ENCODE data around the gene ERLEC1.
"Not testable (repeated sequence)": the region's sequence is repeated elsewhere in the genome, so short reads cannot be mapped to it uniquely, and the experiment has no call there.

ERLEC1 gene

DNA sequence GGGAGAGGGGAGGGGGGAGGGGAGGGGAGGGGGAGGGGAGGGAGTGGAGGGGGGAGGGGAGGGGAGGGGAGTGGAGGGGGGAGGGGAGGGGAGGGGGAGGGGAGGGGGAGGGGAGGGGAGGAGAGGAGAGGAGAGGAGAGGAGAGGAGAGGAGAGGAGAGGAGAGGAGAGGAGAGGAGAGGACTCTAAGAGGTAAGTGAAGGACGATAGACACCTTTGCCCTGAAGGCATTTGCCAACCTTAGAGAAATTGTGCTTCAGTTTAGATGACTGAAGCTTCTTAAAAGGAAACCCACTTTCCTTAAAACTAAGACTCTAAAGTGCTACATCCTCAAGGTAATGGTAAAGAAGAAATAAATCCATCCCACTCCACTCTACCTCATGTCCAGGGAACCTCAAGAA is 53.7 kb downstream of the ERLEC1 start:
- no peak for DNase-seq (ENCODE audit: low read depth)

DNA sequence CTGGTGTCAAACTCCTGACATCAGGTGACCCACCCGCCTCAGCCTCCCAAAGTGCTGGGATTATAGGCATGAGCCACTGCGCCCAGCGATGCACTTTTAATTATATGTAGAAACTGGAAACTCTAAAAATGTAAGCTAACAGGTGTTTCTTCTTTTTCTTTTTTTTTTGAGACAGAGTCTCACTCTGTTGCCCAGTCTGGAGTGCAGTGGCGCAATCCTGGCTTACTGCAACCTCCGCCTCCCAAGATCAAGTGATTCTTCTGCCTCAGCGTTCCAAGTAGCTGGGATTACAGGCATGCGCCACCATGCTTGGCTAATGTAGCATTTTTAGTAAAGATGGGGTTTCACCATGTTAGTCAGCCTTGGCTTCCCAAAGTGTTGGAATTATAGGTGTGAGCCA is 54.8 kb downstream of the ERLEC1 start:
- DNase-seq (ENCODE audit: low read depth) = not testable (repeated sequence)

DNA sequence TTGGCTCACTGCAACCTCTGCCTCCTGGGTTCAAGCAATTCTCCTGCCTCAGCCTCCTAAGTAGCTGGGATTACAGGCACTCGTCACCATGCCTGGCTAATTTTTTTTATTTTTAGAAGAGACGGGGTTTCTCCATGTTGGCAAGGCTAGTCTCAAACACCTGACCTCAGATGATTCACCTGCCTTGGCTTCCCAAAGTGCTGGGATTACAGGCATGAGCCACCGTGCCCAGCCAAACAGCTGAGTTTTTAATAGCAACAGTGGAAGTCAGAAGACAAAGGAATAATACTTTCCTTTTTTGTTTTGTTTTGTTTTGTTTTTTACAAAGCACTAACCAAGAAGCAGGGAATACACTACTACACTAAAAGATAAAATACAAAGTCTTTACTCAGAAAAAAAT is 56.0 kb downstream of the ERLEC1 start:
- DNase-seq (ENCODE audit: low read depth) = no peak

DNA sequence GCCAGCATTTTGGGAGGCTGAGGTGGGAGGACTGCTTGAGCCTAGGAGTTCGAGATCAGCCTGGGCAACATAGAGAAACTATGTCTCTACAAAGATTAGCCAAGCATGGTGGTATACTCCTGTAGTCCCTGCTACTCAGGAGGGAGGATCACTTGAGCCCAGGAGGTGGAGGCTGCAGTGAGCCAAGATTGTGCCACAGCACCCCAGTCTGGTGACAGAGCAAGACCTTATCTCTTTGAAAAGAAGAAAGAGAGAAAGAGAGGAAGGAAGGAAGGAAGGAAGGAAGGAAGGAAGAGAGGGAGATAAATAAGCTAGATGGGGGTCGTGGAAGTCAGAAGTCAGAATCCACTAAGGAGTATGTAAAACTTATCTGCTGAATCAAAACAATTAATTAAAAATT is 56.8 kb downstream of the ERLEC1 start:
- no peak for DNase-seq (ENCODE audit: low read depth)

DNA sequence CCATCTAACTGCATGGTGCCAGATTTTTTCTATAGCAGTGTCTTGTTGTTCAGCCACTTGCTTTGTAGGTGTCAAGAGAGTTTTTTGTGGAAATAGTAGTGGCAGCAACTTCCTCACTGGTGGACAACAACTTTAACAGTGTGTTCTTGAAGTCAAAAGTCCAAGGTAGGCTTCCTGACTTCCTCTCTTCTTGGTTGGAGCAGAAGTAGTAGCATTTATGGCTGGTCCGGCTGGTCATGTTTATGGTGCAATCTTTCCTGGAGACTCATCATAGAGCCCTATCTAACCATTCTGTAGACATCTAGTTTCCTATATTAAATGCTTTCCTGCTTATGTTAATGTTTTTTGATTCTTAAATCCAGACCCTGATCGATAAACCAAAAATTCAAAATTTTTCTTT is 61.2 kb downstream of the ERLEC1 start:
- no peak for DNase-seq (ENCODE audit: low read depth)

DNA sequence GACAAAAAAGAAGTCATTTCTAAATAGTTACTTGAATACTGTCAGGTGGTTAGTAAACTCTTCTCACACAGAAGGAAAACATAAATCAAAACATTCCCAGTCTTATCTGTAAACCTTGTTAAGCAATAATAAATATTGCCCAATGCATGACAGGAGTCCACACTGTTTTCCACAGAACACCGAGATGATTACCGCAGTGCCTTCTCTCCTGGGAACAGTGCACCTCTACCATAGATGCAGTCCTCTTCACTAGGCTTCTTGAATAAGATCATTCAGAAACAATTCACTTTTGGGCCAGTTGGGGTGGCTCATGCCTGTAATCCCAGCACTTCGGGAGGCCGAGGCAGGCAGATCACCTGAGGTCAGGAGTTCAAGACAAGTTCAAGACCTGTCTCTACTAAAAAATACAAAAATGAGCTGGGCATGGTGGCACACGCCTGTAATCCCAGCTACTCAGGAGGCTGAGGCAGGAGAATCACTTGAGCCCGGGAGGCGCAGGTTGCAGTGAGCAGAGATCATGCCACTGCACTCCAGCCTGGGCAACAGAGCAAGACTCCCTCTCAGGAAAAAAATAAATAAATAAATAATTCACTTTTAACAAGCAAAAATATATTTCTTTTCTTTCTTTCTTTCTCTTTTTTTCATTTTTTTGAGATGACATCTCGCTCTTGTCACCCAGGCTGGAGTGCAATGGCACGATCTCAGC is 64.4 kb downstream of the ERLEC1 start:
- not testable (repeated sequence) for DNase-seq (ENCODE audit: low read depth)

DNA sequence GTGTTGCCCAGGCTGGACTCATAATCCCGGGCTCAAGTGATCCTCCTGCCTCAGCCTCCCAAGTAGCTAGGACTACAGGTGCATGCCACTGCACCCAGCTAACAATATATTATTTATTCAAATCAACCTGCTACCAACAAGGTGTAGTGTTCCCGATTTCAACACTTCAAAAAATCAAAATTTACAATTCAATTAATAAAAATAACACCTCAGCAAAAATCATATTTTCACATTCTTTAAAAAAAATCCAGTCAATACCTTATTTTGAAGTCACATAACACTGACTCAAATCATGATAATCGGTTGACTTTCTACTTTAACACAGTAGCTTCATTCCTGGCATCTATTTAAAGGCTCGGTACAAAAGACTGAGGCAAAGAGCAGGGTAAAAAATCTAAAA is 65.7 kb downstream of the ERLEC1 start:
- DNase-seq (ENCODE audit: low read depth) = no peak

DNA sequence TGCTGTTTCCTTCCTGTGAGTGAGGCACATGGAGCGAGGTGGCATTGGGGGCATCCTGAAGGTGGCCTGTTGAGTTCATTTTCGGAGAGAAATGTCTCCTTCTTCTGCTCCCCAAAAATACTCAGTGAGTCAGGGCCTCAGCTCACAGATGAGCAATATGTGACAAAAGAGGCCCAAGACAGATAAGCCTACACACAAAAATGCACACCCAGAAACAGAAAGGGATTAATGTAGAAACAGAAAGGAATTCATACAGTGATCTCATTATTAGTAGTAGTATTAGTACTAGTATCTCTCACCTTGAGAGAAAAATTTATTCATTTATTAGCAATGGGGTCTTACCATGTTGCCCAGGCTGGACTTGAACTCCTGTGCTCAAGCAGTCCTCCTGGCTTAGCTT is 67.8 kb downstream of the ERLEC1 start:
- DNase-seq (ENCODE audit: low read depth) = no peak

DNA sequence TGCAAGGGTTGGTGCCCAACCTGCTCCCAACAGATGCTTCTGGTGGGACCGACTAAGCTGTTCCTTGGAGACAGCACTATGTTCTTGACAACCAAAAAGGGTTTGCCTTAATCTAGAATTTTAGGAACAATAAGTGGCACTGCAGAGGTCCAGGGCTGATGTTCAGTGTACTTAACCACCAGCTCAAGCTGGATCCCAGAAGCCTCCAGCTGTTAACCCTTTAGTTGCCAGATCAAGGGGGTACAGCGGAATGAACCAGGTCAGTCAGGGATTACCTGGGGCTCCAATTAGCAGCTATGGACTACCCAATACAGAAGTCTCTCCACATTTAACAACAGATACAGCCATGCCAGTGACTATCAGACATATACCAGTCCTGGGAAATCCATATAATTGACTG is 69.4 kb downstream of the ERLEC1 start:
- no peak for DNase-seq (ENCODE audit: low read depth)

DNA sequence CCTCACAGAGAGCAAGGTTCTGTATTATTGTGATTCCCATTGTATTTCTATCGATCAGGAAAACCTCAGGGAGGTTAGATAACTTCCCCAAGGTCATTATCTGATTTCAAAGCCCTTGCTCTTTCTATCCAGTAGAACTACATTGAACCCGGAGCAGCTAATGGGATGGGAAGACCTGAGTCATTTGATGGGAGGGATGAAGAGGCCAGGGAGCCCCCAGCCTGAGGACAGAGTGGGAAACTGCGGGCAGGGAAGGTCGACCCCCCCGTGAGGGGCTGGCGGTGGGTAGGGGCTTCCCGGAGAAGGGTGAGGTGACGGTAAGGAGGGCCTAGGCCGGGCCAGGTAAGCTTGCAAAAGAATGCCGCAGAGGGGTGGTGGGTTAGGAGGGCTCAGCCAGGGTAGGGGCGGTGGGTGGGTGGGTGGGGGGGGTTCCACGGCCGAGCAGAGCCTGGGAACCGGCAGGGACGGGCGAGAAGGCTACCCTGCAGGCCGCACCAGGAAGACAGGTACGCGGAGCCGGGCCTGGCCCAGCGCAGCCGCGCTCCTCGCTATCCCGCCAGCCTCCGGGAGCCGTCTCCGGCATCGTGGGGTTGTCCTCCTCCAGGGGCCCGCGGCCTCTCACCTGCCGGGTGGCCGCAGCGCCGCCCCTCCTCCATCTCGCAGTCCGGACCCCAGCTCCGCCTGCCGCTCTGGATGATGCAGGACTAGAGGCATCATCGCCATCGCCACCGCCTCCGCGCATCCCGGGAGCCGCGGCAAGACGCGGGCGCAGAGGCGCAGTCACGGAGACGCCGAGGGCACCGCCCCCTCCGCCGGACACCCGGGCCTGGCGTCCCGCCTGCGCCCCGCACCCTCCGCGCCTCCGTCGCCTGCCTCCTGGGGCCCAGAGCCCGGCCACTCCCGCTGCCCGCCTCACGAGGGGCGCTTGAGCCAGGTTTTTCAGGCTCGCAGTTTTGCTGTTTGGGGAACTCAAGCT is 72.7 kb downstream of the ERLEC1 start, which contains the start of gene GPR75:
TSS of gene GPR75 (minus strand) at position 762 of the 976 bp plus-strand sequence. CDS start 5,211 bp downstream, outside the sequence.
- DNase-seq (ENCODE audit: low read depth) = no peak

DNA sequence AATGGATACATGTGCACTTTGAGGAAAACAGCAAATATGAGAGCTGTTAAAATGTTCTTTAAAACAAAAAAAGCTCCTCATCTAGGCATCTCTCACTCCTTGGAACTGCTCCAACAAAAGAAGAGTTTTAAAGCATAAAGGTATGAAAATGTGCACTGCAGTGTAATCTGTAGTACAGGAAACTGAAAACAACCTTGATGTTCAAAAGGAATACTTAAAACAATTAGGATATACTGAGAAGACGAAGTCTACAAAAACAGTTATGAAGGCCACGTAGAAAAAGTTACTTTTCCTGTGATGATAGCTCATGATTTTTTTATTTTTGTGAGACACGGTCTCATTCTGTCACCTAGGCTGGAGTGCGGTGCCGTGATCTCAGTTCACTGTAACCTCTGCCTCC is 75.0 kb downstream of the ERLEC1 start:
- DNase-seq (ENCODE audit: low read depth) = no peak

DNA sequence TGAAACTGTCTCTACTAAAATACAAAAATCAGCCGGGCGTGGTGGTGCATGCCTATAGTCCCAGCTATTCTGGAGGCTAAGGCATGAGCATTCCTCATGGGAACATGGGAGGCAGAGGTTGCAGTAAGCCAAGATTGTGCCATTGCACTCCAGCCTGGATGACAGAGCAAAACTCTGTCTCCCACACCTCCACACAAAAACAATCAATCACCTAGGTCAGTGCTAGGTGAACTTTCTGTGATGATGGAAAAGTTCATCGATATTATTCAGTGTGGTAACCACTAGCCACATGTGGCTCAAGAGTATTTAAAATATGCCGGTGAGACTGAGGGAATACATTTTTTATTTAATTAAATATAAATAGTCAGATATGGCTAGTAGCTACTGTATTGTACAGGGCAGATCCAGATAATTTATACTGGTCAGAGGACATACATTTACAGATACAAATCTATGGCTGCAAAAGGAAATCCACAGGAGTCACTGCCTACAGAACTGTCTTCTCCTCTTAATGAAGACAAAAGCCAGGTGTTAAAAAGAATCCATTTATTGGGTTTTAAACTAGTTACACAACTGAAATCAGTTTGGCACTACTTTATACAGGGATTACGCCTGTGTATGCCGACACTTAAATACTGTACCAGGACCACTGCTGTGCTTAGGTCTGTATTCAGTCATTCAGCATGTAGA is 76.8 kb downstream of the ERLEC1 start:
- no peak for DNase-seq (ENCODE audit: low read depth)

DNA sequence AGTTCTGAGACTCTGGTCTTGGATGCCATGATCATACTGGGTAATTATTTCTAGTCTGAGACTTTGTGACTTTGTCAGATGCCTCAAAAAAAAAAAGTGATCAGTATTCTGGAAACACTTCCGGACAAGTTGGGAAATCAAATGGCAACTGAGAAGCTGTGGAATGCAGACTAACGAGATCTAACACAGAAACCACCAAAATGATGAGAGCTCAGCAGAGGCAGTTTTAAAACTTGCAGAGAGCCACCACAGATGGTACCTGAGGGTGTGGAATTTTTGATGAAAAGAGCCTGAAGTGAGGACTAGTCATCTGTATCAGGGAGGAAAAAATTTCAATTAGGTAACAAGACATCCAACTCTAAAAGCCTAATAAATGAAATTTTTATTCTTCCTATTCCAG is 78.4 kb downstream of the ERLEC1 start:
- no peak for DNase-seq (ENCODE audit: low read depth)

DNA sequence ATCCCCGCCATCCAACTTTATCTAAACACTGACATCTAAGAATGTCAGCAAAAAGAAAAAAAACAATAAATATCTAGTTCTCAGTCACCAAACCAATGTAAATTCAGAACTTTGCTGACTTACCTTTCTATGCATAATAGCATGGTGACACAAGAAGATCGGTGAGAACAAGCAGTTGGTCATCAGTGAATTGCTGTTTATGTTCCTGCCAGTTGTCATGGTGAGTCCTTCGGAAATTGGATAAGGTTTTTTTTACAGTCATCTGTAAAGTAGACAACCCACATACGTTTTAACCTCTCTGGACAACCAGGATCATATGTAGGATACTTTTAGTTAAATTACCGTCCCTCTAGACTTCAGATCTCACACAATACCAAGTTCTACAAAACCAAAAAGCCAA is 79.1 kb downstream of the ERLEC1 start:
- DNase-seq (ENCODE audit: low read depth) = no peak

DNA sequence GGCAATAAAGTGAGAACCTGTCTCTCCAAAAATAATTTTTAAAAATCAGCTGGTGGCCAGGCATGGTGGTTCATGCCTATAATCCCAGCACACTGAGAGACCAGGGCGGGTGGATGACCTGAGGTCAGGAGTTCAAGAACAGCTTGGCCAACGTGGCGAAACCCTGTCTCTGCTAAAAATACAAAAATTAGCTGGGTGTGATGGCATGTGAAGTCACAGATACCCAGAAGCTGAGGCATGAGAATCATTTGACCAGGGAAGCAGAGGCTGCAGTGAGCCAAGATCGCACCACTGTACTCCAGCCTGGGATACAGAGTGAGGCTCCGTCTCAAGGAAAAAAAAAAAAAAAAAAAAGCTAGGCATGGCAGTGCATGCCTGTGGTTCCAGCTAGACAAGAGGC is 80.3 kb downstream of the ERLEC1 start:
- DNase-seq (ENCODE audit: low read depth) = no peak

DNA sequence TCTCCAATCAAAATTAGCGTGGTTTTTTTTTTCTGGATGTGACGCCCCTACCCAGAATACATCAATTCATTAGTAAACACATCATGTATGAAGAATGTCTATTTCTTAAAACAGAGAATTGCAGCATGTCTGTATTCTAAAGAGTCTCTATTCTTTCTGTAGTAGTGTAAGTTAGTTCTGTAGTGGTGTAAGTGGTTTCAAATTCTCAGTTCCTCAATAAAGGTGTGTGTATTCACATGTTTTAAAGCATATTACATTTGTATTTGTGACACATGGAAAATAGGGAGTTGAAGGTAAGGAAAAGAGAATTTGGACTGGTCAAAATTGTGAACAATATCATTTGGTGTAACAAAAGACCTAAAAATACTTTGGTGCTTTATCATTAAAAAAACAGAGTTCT is 80.9 kb downstream of the ERLEC1 start:
- no peak for DNase-seq (ENCODE audit: low read depth)

Measured in CMK (cell line).